ENCODE data around the gene MCM3. TPM values are rescaled to one million over a fixed set of nuclear protein-coding genes. Genes with fewer than 3 reads are reported as not detected.

MCM3 gene
- 20.1 TPM for total RNA-seq
- long read RNA-seq, transcript MCM3-201 (17 exons, 3,083 nt), result major isoform, 71 of 82 reads
- long read RNA-seq, partial matches to known transcripts, result 4 of 82 reads
- long read RNA-seq, other reads (novel, unspliced or antisense), result 5 of 82 reads

DNA sequence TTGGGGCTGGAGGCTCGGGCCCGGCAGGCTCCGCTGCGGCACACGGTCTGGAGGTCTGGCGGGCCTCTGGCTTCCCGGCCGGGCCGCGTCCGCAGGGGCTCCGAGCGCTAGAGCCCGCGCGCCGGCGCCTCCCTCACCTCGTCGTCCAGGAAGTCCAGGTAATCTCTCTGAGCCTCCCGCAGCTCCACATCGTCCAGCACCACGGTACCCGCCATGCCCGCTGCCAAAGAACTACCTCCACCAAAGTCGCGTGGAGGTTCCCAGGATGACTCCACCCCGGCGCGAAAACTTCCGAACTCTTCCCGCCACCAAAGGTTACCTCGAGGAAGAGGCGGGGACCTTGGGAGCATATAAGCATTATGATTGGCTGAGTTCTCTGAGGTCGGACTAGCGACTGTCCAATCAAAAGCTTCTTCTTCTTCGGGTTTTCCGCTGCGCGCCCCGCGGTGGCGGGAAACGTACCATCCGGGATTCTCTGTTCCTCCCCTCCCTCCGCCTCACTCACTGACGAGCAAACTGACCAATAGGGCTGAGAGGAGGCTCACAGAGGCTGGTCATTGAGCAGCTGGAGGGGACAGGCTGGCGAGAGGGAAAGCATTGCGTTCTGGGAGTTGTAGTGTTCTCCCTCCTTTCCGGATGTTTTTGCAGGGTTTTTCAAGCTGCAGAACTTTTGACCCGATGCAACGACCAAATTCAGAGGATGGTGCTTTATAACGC is at the start of gene MCM3:
Gene MCM3 (minus strand): TSS at position 283 of the 717 bp plus-strand sequence. CDS start 68 bp downstream, at position 215.
- H3K9me3 ChIP-seq (replicated peaks), result no peaks in the 10 kb centered on the region
- peak within 1 kb of the TSS; percentile 77 for H3K27ac ChIP-seq (replicated peaks)
- no peaks in the 10 kb centered on the region for H3K27me3 ChIP-seq (ENCODE audit: low read depth)
- peak; percentile 96 for DNase-seq
- intact Hi-C loops (cut with micrococcal nuclease), result loop anchor here (5.0 to 10.0 kb wide), 2 partner anchors 118 to 380 kb away; no protein-coding TSS in a partner anchor
- H3K4me3 ChIP-seq, result peak within 1 kb of the TSS; percentile 92
- H3K36me3 ChIP-seq, result peaks cover 33% of the 10 kb centered on the region
- H3K4me1 ChIP-seq, result peaks cover 22% of the 10 kb centered on the region
- TF ChIP-seq, protein P1, sequence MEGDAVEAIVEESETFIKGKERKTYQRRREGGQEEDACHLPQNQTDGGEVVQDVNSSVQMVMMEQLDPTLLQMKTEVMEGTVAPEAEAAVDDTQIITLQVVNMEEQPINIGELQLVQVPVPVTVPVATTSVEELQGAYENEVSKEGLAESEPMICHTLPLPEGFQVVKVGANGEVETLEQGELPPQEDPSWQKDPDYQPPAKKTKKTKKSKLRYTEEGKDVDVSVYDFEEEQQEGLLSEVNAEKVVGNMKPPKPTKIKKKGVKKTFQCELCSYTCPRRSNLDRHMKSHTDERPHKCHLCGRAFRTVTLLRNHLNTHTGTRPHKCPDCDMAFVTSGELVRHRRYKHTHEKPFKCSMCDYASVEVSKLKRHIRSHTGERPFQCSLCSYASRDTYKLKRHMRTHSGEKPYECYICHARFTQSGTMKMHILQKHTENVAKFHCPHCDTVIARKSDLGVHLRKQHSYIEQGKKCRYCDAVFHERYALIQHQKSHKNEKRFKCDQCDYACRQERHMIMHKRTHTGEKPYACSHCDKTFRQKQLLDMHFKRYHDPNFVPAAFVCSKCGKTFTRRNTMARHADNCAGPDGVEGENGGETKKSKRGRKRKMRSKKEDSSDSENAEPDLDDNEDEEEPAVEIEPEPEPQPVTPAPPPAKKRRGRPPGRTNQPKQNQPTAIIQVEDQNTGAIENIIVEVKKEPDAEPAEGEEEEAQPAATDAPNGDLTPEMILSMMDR (IDR thresholded peaks at IDR 0.05; ENCODE audit: borderline replicate concordance), result peak; percentile 17

DNA sequence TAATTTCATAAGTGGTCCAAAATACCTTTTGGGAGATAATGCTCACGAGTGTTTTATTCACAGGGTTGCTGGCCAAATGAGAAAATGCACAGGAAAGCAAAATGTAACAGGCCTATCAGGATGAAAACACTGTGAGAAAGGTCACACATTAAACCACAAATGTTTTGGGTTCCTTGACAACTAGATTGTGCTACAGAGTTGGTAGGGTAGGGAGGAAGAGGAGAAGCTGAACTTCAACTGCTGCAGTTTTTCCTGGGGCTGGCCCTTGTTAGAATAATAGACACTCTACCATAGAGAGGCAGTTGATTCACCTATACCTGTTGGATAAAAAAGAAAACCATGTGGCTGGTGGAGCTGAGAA is 49.3 kb upstream of the MCM3 start:
- no peaks in the 10 kb centered on the region for H3K9me3 ChIP-seq (replicated peaks)
- H3K27me3 ChIP-seq (ENCODE audit: low read depth), result no peaks in the 10 kb centered on the region
- no peaks in the 10 kb centered on the region for H3K4me1 ChIP-seq
- no peaks in the 10 kb centered on the region for H3K36me3 ChIP-seq
- no peak for DNase-seq
- no peak overlapping the region for H3K4me3 ChIP-seq
- intact Hi-C loops (cut with micrococcal nuclease), result no loop called here
- H3K27ac ChIP-seq (replicated peaks), result no peak overlapping the region
- TF ChIP-seq, protein P1 (IDR thresholded peaks at IDR 0.05; ENCODE audit: borderline replicate concordance), result no peak

DNA sequence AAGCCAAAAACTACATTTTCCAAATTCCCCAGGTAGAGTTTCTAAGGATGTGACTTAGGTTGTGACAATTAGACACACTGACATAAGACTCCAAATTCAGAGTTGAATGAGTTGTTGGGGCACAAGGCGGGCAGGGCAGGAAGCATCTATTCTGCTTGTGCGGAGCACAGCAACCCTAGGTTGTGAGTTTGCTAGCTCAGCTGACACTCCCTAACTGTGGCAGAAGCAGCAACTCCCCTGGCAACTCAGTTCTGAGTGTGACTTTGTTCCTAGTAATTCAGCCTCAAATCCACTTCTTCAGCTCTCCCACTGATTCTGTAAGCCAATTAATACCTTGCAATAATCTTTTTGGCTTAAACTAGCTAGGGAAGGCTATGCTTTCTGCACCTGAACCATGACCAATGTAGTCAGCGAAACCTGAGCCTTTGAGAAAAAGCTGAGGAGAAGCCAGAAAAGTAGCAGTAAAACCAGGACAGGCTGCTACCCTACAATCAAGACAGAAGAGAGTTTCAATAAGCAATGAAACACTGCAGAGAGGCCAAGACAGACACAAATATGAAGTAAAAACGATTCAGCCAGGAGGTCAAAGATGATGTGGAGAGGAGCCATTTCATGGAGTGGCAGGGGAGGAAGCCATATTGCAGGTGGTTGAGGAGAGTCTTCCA is 47.4 kb upstream of the MCM3 start:
- no peaks in the 10 kb centered on the region for H3K9me3 ChIP-seq (replicated peaks)
- no peak overlapping the region for H3K27ac ChIP-seq (replicated peaks)
- TF ChIP-seq, protein P1 (IDR thresholded peaks at IDR 0.05; ENCODE audit: borderline replicate concordance), result no peak
- no peak overlapping the region for H3K4me3 ChIP-seq
- H3K4me1 ChIP-seq, result no peaks in the 10 kb centered on the region
- intact Hi-C loops (cut with micrococcal nuclease), result no loop called here
- no peaks in the 10 kb centered on the region for H3K36me3 ChIP-seq
- H3K27me3 ChIP-seq (ENCODE audit: low read depth), result no peaks in the 10 kb centered on the region
- DNase-seq, result no peak

DNA sequence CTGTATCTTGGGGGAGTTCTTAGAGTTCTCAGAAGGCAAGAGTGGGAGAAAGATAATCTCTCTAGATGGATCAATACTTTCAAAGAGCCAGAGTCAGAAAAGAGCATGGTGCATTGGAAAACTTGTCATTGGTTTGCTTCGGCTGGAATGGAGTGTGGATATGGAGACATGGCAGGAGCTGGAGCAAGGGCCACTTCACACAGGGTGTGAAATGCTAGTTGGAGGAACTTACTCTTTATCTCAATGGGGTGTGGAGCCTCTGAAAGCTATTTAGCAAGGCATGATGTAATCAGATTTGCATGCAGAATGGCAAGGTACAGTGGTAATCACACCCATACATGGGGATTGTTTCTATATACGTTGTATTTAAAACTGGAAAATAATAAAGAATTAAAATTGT is 45.9 kb upstream of the MCM3 start:
- TF ChIP-seq, protein P1 (IDR thresholded peaks at IDR 0.05; ENCODE audit: borderline replicate concordance), result no peak
- DNase-seq, result no peak
- H3K27ac ChIP-seq (replicated peaks), result no peak overlapping the region
- no peaks in the 10 kb centered on the region for H3K36me3 ChIP-seq
- no peaks in the 10 kb centered on the region for H3K9me3 ChIP-seq (replicated peaks)
- no peaks in the 10 kb centered on the region for H3K27me3 ChIP-seq (ENCODE audit: low read depth)
- no peaks in the 10 kb centered on the region for H3K4me1 ChIP-seq
- no peak overlapping the region for H3K4me3 ChIP-seq
- intact Hi-C loops (cut with micrococcal nuclease), result no loop called here

DNA sequence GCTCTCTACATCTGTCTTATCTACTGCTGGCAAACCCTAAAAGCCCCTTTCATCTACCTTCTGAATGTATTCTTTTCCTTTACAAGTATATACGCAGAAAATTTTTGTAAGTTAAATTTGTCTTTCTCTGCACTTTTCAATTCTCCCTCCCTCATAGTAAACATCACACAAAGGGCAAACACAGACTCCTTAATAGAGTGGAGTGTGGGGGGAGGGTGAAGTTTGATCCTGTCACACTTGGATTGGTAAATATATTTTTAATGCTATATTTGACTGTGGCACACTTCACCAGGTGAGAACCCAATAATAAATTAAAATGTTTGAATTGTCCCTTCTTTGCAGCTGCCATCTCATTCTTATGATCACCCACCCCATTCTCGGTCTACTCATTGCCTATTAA is 44.2 kb upstream of the MCM3 start:
- no peak for DNase-seq
- no peaks in the 10 kb centered on the region for H3K27me3 ChIP-seq (ENCODE audit: low read depth)
- TF ChIP-seq, protein P1 (IDR thresholded peaks at IDR 0.05; ENCODE audit: borderline replicate concordance), result no peak
- no peak overlapping the region for H3K4me3 ChIP-seq
- no peaks in the 10 kb centered on the region for H3K36me3 ChIP-seq
- H3K4me1 ChIP-seq, result no peaks in the 10 kb centered on the region
- H3K27ac ChIP-seq (replicated peaks), result no peak overlapping the region
- intact Hi-C loops (cut with micrococcal nuclease), result no loop called here
- H3K9me3 ChIP-seq (replicated peaks), result no peaks in the 10 kb centered on the region
